ENCODE measurements around the gene ZNF366.

ZNF366 gene

GRCh38 chr5:72456391-72457074 is 50.7 kb downstream of the ZNF366 start:
- no peak for TF ChIP-seq CTCF (conservative IDR thresholded peaks at IDR 0.05; ENCODE audit: low read depth, low read length)
- no peak overlapping the region for H3K4me3 ChIP-seq (ENCODE audit: low read depth, low read length)
- no peak for DNase-seq (ENCODE audit: low read depth)

GRCh38 chr5:72455476-72455875 is 51.7 kb downstream of the ZNF366 start:
- no peak for TF ChIP-seq CTCF (conservative IDR thresholded peaks at IDR 0.05; ENCODE audit: low read depth, low read length)
- DNase-seq (ENCODE audit: low read depth) = no peak
- H3K4me3 ChIP-seq (ENCODE audit: low read depth, low read length) = no peak overlapping the region

GRCh38 chr5:72454996-72455395 is 52.2 kb downstream of the ZNF366 start:
- H3K4me3 ChIP-seq (ENCODE audit: low read depth, low read length) = no peak overlapping the region
- TF ChIP-seq CTCF (conservative IDR thresholded peaks at IDR 0.05; ENCODE audit: low read depth, low read length) = no peak
- no peak for DNase-seq (ENCODE audit: low read depth)

GRCh38 chr5:72453246-72453775 is 53.9 kb downstream of the ZNF366 start:
- no peak for DNase-seq (ENCODE audit: low read depth)
- H3K4me3 ChIP-seq (ENCODE audit: low read depth, low read length) = no peak overlapping the region
- TF ChIP-seq CTCF (conservative IDR thresholded peaks at IDR 0.05; ENCODE audit: low read depth, low read length) = no peak

GRCh38 chr5:72452515-72453245 is 54.5 kb downstream of the ZNF366 start:
- no peak overlapping the region for H3K4me3 ChIP-seq (ENCODE audit: low read depth, low read length)
- peak; percentile 81 for DNase-seq (ENCODE audit: low read depth)
- TF ChIP-seq CTCF (conservative IDR thresholded peaks at IDR 0.05; ENCODE audit: low read depth, low read length) = no peak

GRCh38 chr5:72451741-72452505 is 55.3 kb downstream of the ZNF366 start:
- H3K4me3 ChIP-seq (ENCODE audit: low read depth, low read length) = no peak overlapping the region
- peak; percentile 94 for DNase-seq (ENCODE audit: low read depth)
- no peak for TF ChIP-seq CTCF (conservative IDR thresholded peaks at IDR 0.05; ENCODE audit: low read depth, low read length)
